Loucy (cell line): Measurements from ENCODE around the gene CALML4.

Experiments
- H2AFZ ChIP-seq: fragments of 200-600 bp; sonication (generic); 2 replicates; pipeline ENCODE4 v1.6.0; 2016; ENCODE audit warnings: antibody characterized with exemption, mild to moderate bottlenecking, low read length, moderate library complexity
- H3F3A ChIP-seq: fragments of 200-600 bp; 2 replicates; pipeline ENCODE4 v1.6.0; 2016; ENCODE audit warnings: antibody characterized with exemption, low read depth, mild to moderate bottlenecking
- H3K27me3 ChIP-seq: fragments of 200-600 bp; sonication (generic); 2 replicates; pipeline ENCODE4 v1.6.1; 2014; ENCODE audit warnings: low read length, mild to moderate bottlenecking; ENCODE audit not compliant: insufficient read depth, poor library complexity, severe bottlenecking
- H3K36me3 ChIP-seq: fragments of 200-600 bp; sonication (generic); 2 replicates; pipeline ENCODE4 v1.6.1; 2016; ENCODE audit warnings: low read length; ENCODE audit not compliant: insufficient read depth
- H3K4me1 ChIP-seq: fragments of 200-600 bp; sonication (generic); 2 replicates; pipeline ENCODE4 v1.5.1; 2014; ENCODE audit warnings: low read length, mild to moderate bottlenecking; ENCODE audit not compliant: insufficient read depth, poor library complexity, severe bottlenecking
- H3K4me2 ChIP-seq: fragments of 200-600 bp; sonication (generic); 2 replicates; pipeline ENCODE4 v1.6.0; 2014; ENCODE audit warnings: antibody characterized with exemption, low read length, low read depth, mild to moderate bottlenecking; ENCODE audit not compliant: poor library complexity, severe bottlenecking
- H3K4me3 ChIP-seq: fragments of 200-600 bp; sonication (generic); 2 replicates; pipeline ENCODE4 v1.5.1; 2014; ENCODE audit warnings: low read length, mild to moderate bottlenecking, mixed read lengths; ENCODE audit not compliant: poor library complexity, severe bottlenecking
- H3K79me2 ChIP-seq: fragments of 200-600 bp; sonication (generic); 2 replicates; pipeline ENCODE4 v1.6.1; 2014; ENCODE audit warnings: low read length; ENCODE audit not compliant: insufficient read depth
- H3K9ac ChIP-seq: fragments of 200-600 bp; sonication (generic); 2 replicates; pipeline ENCODE4 v1.6.0; 2014; ENCODE audit warnings: mild to moderate bottlenecking, low read depth, low read length, moderate library complexity; ENCODE audit not compliant: poor library complexity, severe bottlenecking
- H3K9me2 ChIP-seq: fragments of 200-600 bp; sonication (generic); replicated peaks from 2 replicates; pipeline ENCODE4 v1.6.1; 2016; ENCODE audit warnings: low read depth, low read length, mixed read lengths
- H3K9me3 ChIP-seq: fragments of 200-600 bp; sonication (generic); 2 replicates; pipeline ENCODE4 v1.6.1; 2014; ENCODE audit warnings: mild to moderate bottlenecking, antibody characterized with exemption, low read length, low read depth; ENCODE audit not compliant: insufficient read depth
- H4K20me1 ChIP-seq: fragments of 200-600 bp; sonication (generic); 2 replicates; pipeline ENCODE4 v1.6.0; 2014; ENCODE audit warnings: antibody characterized with exemption, low read length, mild to moderate bottlenecking; ENCODE audit not compliant: insufficient read depth, poor library complexity, severe bottlenecking
- EZH2phosphoT487 ChIP-seq: fragments of 200-600 bp; IDR thresholded peaks from 2 replicates; pipeline ENCODE4 v1.6.1; 2018; ENCODE audit warnings: antibody characterized with exemption, mild to moderate bottlenecking, moderate library complexity, borderline replicate concordance
- TF ChIP-seq, protein P1 (sequence below): fragments of 200-600 bp; sonication (generic); conservative IDR thresholded peaks from 2 replicates; pipeline ENCODE4 v1.5.1; 2014; ENCODE audit warnings: mild to moderate bottlenecking, antibody characterized with exemption, low read length

CALML4 gene

DNA sequence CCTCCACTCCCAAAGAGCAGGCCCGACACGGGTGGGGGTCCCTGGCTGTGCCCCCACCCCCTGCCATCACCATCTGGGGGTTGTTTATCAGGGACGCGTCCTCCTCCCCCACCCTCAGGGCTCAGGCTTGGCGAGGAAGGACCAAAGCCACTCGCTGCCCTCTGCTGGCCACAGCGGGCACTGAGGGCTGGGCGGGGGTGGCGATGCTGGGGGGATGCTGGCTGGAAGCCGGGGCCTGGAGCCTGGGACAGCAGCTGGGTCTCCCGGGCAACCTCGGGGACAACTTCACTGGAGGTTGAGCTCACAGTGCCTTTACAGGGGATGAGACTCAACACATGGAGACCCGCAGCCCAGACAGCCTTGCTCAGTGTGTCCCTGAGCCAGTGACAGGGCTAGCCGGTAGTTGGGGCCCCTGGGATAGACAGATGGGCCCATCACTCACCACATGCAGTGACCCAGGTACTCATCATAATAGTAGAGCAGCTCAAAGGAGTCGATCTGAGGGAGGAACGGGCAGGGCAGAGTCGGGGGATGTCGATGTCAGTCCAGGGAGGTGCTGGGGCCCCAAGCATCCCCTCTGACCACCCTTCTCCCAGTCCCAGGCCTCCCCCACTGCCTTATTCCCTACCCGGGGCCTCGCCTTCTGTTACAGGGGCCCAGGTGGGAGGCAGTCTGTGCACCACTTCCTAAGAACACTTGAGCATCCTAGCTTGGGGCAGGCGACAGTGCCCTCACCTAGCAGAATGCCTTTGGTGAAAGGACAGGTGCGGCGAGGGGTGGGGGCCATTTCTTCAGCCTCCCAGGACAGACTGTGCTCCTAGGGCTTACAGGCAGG, 5.9 kb upstream of the CALML4 start:
- H3K9ac ChIP-seq, result no peak overlapping the region
- peaks cover 17% of the 10 kb centered on the region; the same call in 1 of the 2 replicates for H3K79me2 ChIP-seq
- H3K36me3 ChIP-seq, result peaks cover 37% of the 10 kb centered on the region; the same call in 1 of the 2 replicates
- peaks cover 17% of the 10 kb centered on the region for H4K20me1 ChIP-seq
- no peaks in the 10 kb centered on the region for H3K4me1 ChIP-seq
- H3F3A ChIP-seq, result no peaks in the 10 kb centered on the region
- H3K4me3 ChIP-seq, result no peak overlapping the region
- H3K9me2 ChIP-seq, result no peaks in the 10 kb centered on the region
- H3K27me3 ChIP-seq, result no peaks in the 10 kb centered on the region
- no peak for TF ChIP-seq EZH2phosphoT487
- TF ChIP-seq, protein P1, sequence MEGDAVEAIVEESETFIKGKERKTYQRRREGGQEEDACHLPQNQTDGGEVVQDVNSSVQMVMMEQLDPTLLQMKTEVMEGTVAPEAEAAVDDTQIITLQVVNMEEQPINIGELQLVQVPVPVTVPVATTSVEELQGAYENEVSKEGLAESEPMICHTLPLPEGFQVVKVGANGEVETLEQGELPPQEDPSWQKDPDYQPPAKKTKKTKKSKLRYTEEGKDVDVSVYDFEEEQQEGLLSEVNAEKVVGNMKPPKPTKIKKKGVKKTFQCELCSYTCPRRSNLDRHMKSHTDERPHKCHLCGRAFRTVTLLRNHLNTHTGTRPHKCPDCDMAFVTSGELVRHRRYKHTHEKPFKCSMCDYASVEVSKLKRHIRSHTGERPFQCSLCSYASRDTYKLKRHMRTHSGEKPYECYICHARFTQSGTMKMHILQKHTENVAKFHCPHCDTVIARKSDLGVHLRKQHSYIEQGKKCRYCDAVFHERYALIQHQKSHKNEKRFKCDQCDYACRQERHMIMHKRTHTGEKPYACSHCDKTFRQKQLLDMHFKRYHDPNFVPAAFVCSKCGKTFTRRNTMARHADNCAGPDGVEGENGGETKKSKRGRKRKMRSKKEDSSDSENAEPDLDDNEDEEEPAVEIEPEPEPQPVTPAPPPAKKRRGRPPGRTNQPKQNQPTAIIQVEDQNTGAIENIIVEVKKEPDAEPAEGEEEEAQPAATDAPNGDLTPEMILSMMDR, result peak; percentile 76
- H3K9me3 ChIP-seq, result no peaks in the 10 kb centered on the region
- no peak overlapping the region for H3K4me2 ChIP-seq
- no peak overlapping the region for H2AFZ ChIP-seq

DNA sequence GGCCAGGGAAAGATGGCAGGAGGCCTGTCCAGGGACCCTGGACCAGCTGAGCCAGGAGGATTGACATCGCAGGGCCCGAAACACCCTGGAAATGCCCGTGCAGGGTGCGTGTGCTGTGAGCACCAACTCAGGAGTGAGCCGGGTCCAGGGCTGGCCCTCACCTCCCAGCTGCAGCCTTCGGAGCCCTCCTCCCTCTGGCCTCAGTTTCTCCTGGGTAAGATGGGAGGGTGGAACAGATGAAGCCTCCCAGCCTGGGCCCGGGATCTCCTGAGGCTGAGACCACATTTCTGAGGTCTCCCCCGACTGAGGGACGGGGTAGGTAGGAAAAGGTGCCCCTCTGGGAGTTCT, 5.3 kb upstream of the CALML4 start:
- H3K9me2 ChIP-seq, result no peaks in the 10 kb centered on the region
- TF ChIP-seq, protein P1, result no peak
- no peak for TF ChIP-seq EZH2phosphoT487
- H2AFZ ChIP-seq, result no peak overlapping the region
- no peaks in the 10 kb centered on the region for H3F3A ChIP-seq
- peaks cover 10% of the 10 kb centered on the region; the same call in 1 of the 2 replicates for H3K79me2 ChIP-seq
- H3K9me3 ChIP-seq, result no peaks in the 10 kb centered on the region
- H3K9ac ChIP-seq, result no peak overlapping the region
- H4K20me1 ChIP-seq, result peaks cover 17% of the 10 kb centered on the region
- peaks cover 40% of the 10 kb centered on the region; the same call in 1 of the 2 replicates for H3K36me3 ChIP-seq
- H3K27me3 ChIP-seq, result no peaks in the 10 kb centered on the region
- H3K4me3 ChIP-seq, result no peak overlapping the region
- no peaks in the 10 kb centered on the region for H3K4me1 ChIP-seq
- no peak overlapping the region for H3K4me2 ChIP-seq

GRCh38 chr15:68209735-68210408, 4.7 kb upstream of the CALML4 start:
- Histone ChIP-seq H3K4me1 (no peaks in the 10 kb centered on the region), H3K36me3 (peaks cover 37% of the 10 kb centered on the region; the same call in 1 of the 2 replicates), H3K9ac (no peak overlapping the region), H3K4me3 (no peak overlapping the region), H3K79me2 (peaks cover 5% of the 10 kb centered on the region; the same call in 1 of the 2 replicates), H3K27me3 (no peaks in the 10 kb centered on the region), H3K9me3 (no peaks in the 10 kb centered on the region), H3K4me2 (no peak overlapping the region), H3F3A (no peaks in the 10 kb centered on the region), H4K20me1 (peaks cover 14% of the 10 kb centered on the region), H2AFZ (no peak overlapping the region), H3K9me2 (no peaks in the 10 kb centered on the region)
- TF ChIP-seq EZH2phosphoT487, result no peak
- TF ChIP-seq, protein P1, result no peak
